MCF 10A (cell line): ENCODE data around the gene ARHGEF17. TPM values are rescaled to one million over a fixed set of nuclear protein-coding genes. Genes with fewer than 3 reads are reported as not detected.
A peak's percentile ranks its signal among the peaks of the same experiment; 100 is the strongest.

Experiments
- BruUV-seq: library from RNA; stranded (reverse); fragments of 400-500 nt; replicated peaks from 2 replicates; lab custom pipeline; 2021; lab: Mats Ljungman, UMichigan
- CTCF ChIA-PET: fragments of 300-600 bp; sonication (Branson Sonifier 250); formaldehyde crosslinking; extraction: SDS; loops from one replicate; lab custom pipeline; 2021; ENCODE audit warnings: antibody characterized with exemption, inconsistent platforms; lab: Yijun Ruan, JAX
- POLR2A ChIA-PET: fragments of 300-600, 350-650 bp; sonication (Branson Sonifier 250); formaldehyde crosslinking; extraction: SDS; loops from one replicate; lab custom pipeline; 2020; ENCODE audit warnings: antibody characterized with exemption, inconsistent platforms; lab: Yijun Ruan, JAX
- DNase-seq: peaks from one replicate; pipeline ENCODE4 v3.0.0-alpha.2; 2018; ENCODE audit not compliant: unreplicated experiment
- H3K27ac Mint-ChIP-seq: one replicate; pipeline ENCODE4 v1.8.0; 2022; ENCODE audit warnings: mild to moderate bottlenecking, low read depth, mixed read lengths; ENCODE audit not compliant: unreplicated experiment
- H3K27me3 Mint-ChIP-seq: one replicate; pipeline ENCODE4 v1.8.0; 2022; ENCODE audit warnings: mixed read lengths; ENCODE audit not compliant: insufficient read depth, unreplicated experiment
- H3K36me3 Mint-ChIP-seq: one replicate; pipeline ENCODE4 v1.8.0; 2022; ENCODE audit warnings: mild to moderate bottlenecking, moderate library complexity, mixed read lengths; ENCODE audit not compliant: insufficient read depth, unreplicated experiment
- H3K4me1 Mint-ChIP-seq: one replicate; pipeline ENCODE4 v1.8.0; 2022; ENCODE audit warnings: mixed read lengths; ENCODE audit not compliant: insufficient read depth, unreplicated experiment
- H3K4me3 Mint-ChIP-seq: one replicate; pipeline ENCODE4 v1.8.0; 2022; ENCODE audit warnings: mild to moderate bottlenecking, moderate library complexity, mixed read lengths; ENCODE audit not compliant: unreplicated experiment
- H3K9me3 Mint-ChIP-seq: one replicate; pipeline ENCODE4 v1.8.0; 2022; ENCODE audit warnings: mixed read lengths; ENCODE audit not compliant: unreplicated experiment
- intact Hi-C: fragments of 100-400 bp; cut with micrococcal nuclease; formaldehyde crosslinking; loops from 2 replicates; pipeline ENCODE4 v1.14.1; 2022
- total RNA-seq: library from RNA; stranded (reverse); gene quantifications from 2 replicates; pipeline ENCODE4 v1.2.3, GENCODE V29; 2022
- TF ChIP-seq, protein P1 (sequence below): fragments of 200-600 bp; IDR thresholded peaks from one replicate; pipeline ENCODE4 v1.8.0; 2022; ENCODE audit warnings: antibody characterized with exemption, mild to moderate bottlenecking; ENCODE audit not compliant: unreplicated experiment

The ARHGEF17 gene
- total RNA-seq, 1 experiment from 2014 or later, result 27.6 TPM

DNA sequence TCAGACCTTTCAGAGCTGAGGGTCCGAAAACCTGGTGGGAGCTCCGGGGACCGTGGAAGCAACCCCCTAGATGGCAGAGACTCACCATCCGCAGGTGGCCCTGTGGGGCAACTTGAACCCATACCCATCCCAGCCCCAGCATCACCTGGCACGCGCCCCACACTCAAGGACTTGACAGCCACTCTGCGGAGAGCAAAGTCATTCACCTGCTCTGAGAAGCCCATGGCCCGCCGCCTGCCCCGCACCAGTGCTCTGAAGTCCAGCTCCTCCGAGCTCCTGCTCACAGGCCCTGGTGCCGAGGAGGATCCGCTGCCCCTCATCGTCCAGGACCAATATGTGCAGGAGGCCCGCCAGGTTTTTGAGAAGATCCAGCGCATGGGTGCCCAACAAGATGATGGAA, 2.0 kb downstream of the ARHGEF17 start:
- no peak for DNase-seq
- no peaks in the 10 kb centered on the region for H3K27me3 Mint-ChIP-seq
- no peak overlapping the region for H3K27ac Mint-ChIP-seq
- peaks cover 11% of the 10 kb centered on the region for H3K36me3 Mint-ChIP-seq
- TF ChIP-seq, protein P1, sequence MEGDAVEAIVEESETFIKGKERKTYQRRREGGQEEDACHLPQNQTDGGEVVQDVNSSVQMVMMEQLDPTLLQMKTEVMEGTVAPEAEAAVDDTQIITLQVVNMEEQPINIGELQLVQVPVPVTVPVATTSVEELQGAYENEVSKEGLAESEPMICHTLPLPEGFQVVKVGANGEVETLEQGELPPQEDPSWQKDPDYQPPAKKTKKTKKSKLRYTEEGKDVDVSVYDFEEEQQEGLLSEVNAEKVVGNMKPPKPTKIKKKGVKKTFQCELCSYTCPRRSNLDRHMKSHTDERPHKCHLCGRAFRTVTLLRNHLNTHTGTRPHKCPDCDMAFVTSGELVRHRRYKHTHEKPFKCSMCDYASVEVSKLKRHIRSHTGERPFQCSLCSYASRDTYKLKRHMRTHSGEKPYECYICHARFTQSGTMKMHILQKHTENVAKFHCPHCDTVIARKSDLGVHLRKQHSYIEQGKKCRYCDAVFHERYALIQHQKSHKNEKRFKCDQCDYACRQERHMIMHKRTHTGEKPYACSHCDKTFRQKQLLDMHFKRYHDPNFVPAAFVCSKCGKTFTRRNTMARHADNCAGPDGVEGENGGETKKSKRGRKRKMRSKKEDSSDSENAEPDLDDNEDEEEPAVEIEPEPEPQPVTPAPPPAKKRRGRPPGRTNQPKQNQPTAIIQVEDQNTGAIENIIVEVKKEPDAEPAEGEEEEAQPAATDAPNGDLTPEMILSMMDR, result no peak
- no peaks in the 10 kb centered on the region for H3K9me3 Mint-ChIP-seq
- BruUV-seq, result no TSS peak
- intact Hi-C loops, result no loop called here
- CTCF ChIA-PET, result interaction anchor here (0.7 to 6.8 kb wide), 6 partner anchors 13 to 497 kb away, joined by 3 to 127 read pairs (median 4); no protein-coding TSS in a partner anchor
- H3K4me1 Mint-ChIP-seq, result peaks cover 47% of the 10 kb centered on the region
- peak overlapping the region; percentile 73 for H3K4me3 Mint-ChIP-seq
- POLR2A ChIA-PET, result interaction anchor here (0.7 to 4.3 kb wide), 5 partner anchors 20 to 288 kb away, joined by 3 to 36 read pairs (median 5); partner anchors contain the start of gene FAM168A

DNA sequence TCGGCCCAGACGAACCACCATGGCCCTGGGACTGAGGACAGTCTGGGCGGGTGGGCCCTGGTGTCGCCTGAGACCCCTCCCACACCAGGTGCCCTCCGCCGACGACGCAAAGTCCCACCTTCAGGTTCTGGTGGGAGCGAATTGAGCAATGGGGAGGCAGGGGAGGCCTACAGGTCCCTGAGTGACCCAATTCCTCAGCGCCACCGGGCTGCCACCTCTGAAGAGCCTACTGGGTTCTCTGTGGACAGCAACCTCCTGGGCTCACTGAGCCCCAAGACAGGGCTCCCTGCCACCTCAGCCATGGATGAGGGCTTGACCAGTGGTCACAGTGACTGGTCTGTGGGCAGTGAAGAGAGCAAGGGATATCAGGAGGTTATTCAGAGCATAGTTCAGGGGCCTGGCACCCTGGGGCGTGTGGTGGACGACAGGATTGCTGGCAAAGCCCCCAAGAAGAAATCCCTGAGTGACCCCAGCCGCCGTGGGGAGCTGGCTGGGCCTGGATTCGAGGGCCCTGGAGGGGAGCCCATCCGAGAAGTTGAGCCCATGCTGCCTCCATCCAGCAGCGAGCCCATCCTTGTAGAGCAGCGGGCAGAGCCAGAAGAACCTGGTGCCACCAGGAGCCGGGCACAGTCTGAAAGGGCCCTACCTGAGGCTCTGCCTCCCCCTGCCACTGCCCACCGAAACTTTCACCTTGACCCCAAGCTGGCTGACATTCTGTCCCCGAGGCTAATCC, 2.8 kb downstream of the ARHGEF17 start:
- CTCF ChIA-PET, result interaction anchor here (6.8 kb wide), 1 partner anchor 25 kb away, joined by 127 read pairs; no protein-coding TSS in a partner anchor
- Mint-ChIP-seq H3K27ac (peak overlapping the region; percentile 89), H3K4me1 (peaks cover 48% of the 10 kb centered on the region), H3K9me3 (no peaks in the 10 kb centered on the region), H3K36me3 (peaks cover 11% of the 10 kb centered on the region), H3K27me3 (no peaks in the 10 kb centered on the region), H3K4me3 (no peak overlapping the region)
- no peak for DNase-seq
- POLR2A ChIA-PET, result interaction anchor here (0.6 to 0.7 kb wide), 3 partner anchors 9 to 67 kb away, joined by 3 read pairs; no protein-coding TSS in a partner anchor
- no TSS peak for BruUV-seq
- TF ChIP-seq, protein P1, result no peak
- intact Hi-C loops, result no loop called here

DNA sequence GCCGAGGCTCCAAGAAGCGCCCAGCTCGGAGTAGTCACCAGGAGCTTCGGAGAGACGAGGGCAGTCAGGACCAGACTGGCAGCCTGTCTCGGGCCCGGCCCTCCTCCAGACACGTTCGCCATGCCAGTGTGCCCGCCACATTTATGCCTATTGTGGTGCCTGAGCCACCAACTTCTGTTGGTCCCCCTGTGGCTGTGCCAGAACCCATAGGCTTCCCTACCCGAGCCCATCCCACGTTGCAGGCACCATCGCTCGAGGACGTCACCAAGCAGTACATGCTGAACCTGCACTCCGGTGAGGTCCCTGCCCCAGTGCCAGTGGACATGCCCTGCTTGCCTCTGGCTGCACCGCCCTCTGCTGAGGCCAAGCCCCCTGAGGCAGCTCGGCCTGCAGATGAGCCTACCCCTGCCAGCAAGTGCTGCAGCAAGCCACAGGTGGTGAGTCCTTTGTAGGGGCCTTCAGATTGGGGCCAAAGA, 3.4 kb downstream of the ARHGEF17 start:
- ChIA-PET POLR2A (interaction anchor here (0.6 kb wide), 1 partner anchor 10 kb away, joined by 3 read pairs; no protein-coding TSS in a partner anchor), CTCF (interaction anchor here (2.1 kb wide), 1 partner anchor 40 kb away, joined by 6 read pairs; no protein-coding TSS in a partner anchor)
- BruUV-seq, result no TSS peak
- H3K4me3 Mint-ChIP-seq, result peak overlapping the region; percentile 68
- intact Hi-C loops, result no loop called here
- H3K27me3 Mint-ChIP-seq, result no peaks in the 10 kb centered on the region
- peaks cover 11% of the 10 kb centered on the region for H3K36me3 Mint-ChIP-seq
- peaks cover 52% of the 10 kb centered on the region for H3K4me1 Mint-ChIP-seq
- TF ChIP-seq, protein P1, result no peak
- H3K9me3 Mint-ChIP-seq, result no peaks in the 10 kb centered on the region
- peak overlapping the region; percentile 89 for H3K27ac Mint-ChIP-seq
- no peak for DNase-seq

DNA sequence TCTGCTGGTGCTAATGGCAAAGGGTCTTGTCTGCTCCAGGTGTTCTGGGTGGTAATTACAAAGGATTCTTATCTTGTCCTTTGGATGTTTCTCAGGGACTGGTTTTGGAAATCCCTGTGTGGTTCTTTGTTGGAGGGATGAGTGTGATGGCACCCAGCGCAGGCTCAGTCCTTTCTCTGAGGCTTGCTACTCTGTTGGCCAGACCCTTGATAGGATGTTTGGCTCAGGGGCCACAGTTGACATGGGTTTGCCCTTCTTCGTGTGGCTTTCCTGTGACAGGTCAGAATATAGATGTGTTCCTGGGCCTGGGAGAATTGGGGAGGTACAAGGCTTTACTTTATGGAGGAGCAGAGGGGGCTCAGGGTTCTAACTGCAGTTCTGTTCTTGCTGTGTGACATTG, 4.0 kb downstream of the ARHGEF17 start:
- H3K9me3 Mint-ChIP-seq, result no peaks in the 10 kb centered on the region
- TF ChIP-seq, protein P1, result no peak
- peak overlapping the region; percentile 68 for H3K4me3 Mint-ChIP-seq
- intact Hi-C loops, result no loop called here
- H3K4me1 Mint-ChIP-seq, result peaks cover 48% of the 10 kb centered on the region
- no peaks in the 10 kb centered on the region for H3K27me3 Mint-ChIP-seq
- no TSS peak for BruUV-seq
- H3K36me3 Mint-ChIP-seq, result peaks cover 7% of the 10 kb centered on the region
- CTCF ChIA-PET, result interaction anchor here (2.1 kb wide), 1 partner anchor 40 kb away, joined by 6 read pairs; no protein-coding TSS in a partner anchor
- peak overlapping the region; percentile 89 for H3K27ac Mint-ChIP-seq
- POLR2A ChIA-PET, result interaction anchor here (0.7 kb wide), 1 partner anchor 122 kb away, joined by 3 read pairs; no protein-coding TSS in a partner anchor
- DNase-seq, result no peak
